GM23338 (cell line): Measurements from ENCODE around the gene PRELID3B. TPM values are rescaled to one million over a fixed set of nuclear protein-coding genes. Genes with fewer than 3 reads are reported as not detected.

Source experiments
- ATAC-seq: fragments of 200-7000 bp; cut with Tn5 transposase; 3 replicates; pipeline ENCODE4 v1.9.1; 2020
- DNase-seq: peaks from one replicate; pipeline ENCODE4 v3.0.0-alpha.2; 2015; ENCODE audit warnings: low spot score
- H2AFZ ChIP-seq: fragments of 200-600 bp; sonication (generic); 2 replicates; pipeline ENCODE4 v1.8.0; 2016; ENCODE audit warnings: antibody characterized with exemption, mild to moderate bottlenecking, moderate library complexity
- H3F3A ChIP-seq: fragments of 200-600 bp; sonication (generic); replicated peaks from 2 replicates; pipeline ENCODE4 v1.8.0; 2017; ENCODE audit warnings: antibody characterized with exemption, mixed run types, low read depth
- H3K27ac ChIP-seq: fragments of 200-600 bp; sonication (generic); 2 replicates; pipeline ENCODE4 v1.6.1; 2016; ENCODE audit warnings: low read depth
- H3K27me3 ChIP-seq: fragments of 200-600 bp; sonication (generic); 2 replicates; pipeline ENCODE4 v1.8.0; 2016; ENCODE audit warnings: mild to moderate bottlenecking, mixed run types, moderate library complexity; ENCODE audit not compliant: insufficient read depth
- H3K36me3 ChIP-seq: fragments of 200-600 bp; sonication (generic); 2 replicates; pipeline ENCODE4 v1.8.0; 2016; ENCODE audit warnings: mild to moderate bottlenecking; ENCODE audit not compliant: insufficient read depth
- H3K4me1 ChIP-seq: fragments of 200-600 bp; sonication (generic); 2 replicates; pipeline ENCODE4 v1.8.0; 2016; ENCODE audit warnings: mild to moderate bottlenecking, moderate library complexity; ENCODE audit not compliant: insufficient read depth
- H3K4me2 ChIP-seq: fragments of 200-600 bp; sonication (generic); 2 replicates; pipeline ENCODE4 v1.7.1; 2017; ENCODE audit warnings: mixed run types
- H3K4me3 ChIP-seq: fragments of 200-600 bp; sonication (generic); 2 replicates; pipeline ENCODE4 v1.6.1; 2016; ENCODE audit warnings: mixed run types
- H3K79me2 ChIP-seq: fragments of 200-600 bp; sonication (generic); replicated peaks from 2 replicates; pipeline ENCODE4 v1.8.0; 2017; ENCODE audit warnings: mild to moderate bottlenecking; ENCODE audit not compliant: insufficient read depth
- H3K9me2 ChIP-seq: fragments of 200-600 bp; sonication (generic); 2 replicates; pipeline ENCODE4 v1.8.0; 2017; ENCODE audit not compliant: insufficient read depth
- H4K20me1 ChIP-seq: fragments of 200-600 bp; sonication (generic); replicated peaks from 2 replicates; pipeline ENCODE4 v1.8.0; 2017; ENCODE audit warnings: mild to moderate bottlenecking; ENCODE audit not compliant: insufficient read depth
- H3K27ac Mint-ChIP-seq: 2 replicates; pipeline ENCODE4 v1.8.0; 2020; ENCODE audit warnings: inconsistent platforms, mild to moderate bottlenecking, moderate library complexity, mixed read lengths
- H3K27me3 Mint-ChIP-seq: 3 replicates; pipeline ENCODE4 v1.8.0; 2022; ENCODE audit warnings: low read depth, mild to moderate bottlenecking, moderate library complexity, mixed read lengths, inconsistent platforms; ENCODE audit not compliant: insufficient read depth, poor library complexity
- H3K36me3 Mint-ChIP-seq: 3 replicates; pipeline ENCODE4 v1.8.0; 2021; ENCODE audit warnings: low read depth, mild to moderate bottlenecking, inconsistent platforms, moderate library complexity, mixed read lengths
- H3K4me1 Mint-ChIP-seq: 3 replicates; pipeline ENCODE4 v1.8.0; 2020; ENCODE audit warnings: mild to moderate bottlenecking, inconsistent platforms, mixed read lengths
- H3K4me3 Mint-ChIP-seq: 3 replicates; pipeline ENCODE4 v1.8.0; 2021; ENCODE audit warnings: moderate library complexity, mild to moderate bottlenecking, inconsistent platforms, mixed read lengths
- H3K9me3 Mint-ChIP-seq: 3 replicates; pipeline ENCODE4 v1.8.0; 2020; ENCODE audit warnings: moderate library complexity, mild to moderate bottlenecking, inconsistent platforms, mixed read lengths
- CREB1 ChIP-seq: fragments of 250-450 bp; sonication (Bioruptor Pico); IDR thresholded peaks from 2 replicates; pipeline ENCODE4 v1.5.0; 2020; ENCODE audit warnings: low read depth, mild to moderate bottlenecking, moderate library complexity
- EZH2 ChIP-seq: fragments of 200-600 bp; sonication (generic); IDR thresholded peaks from one replicate; pipeline ENCODE4 v1.8.0; 2017; ENCODE audit warnings: antibody characterized with exemption, mild to moderate bottlenecking, low read depth; ENCODE audit not compliant: unreplicated experiment
- JUNB ChIP-seq: IDR thresholded peaks from one replicate; pipeline ENCODE4 v1.6.1; 2016; ENCODE audit warnings: antibody characterized with exemption; ENCODE audit not compliant: unreplicated experiment
- NANOG ChIP-seq: IDR thresholded peaks from 2 replicates; pipeline ENCODE4 v1.6.1; 2016; ENCODE audit warnings: antibody characterized with exemption, borderline replicate concordance
- POLR2AphosphoS5 ChIP-seq: IDR thresholded peaks from 2 replicates; pipeline ENCODE4 v1.6.1; 2016; ENCODE audit warnings: antibody characterized with exemption, low read depth
- STAT1 ChIP-seq: IDR thresholded peaks from one replicate; pipeline ENCODE4 v1.6.1; 2016; ENCODE audit warnings: antibody characterized with exemption; ENCODE audit not compliant: unreplicated experiment
- ZNF331 ChIP-seq: fragments of 250-450 bp; sonication (Bioruptor Pico); IDR thresholded peaks from 2 replicates; pipeline ENCODE4 v1.5.0; 2020; ENCODE audit warnings: low read depth, mild to moderate bottlenecking, moderate library complexity
- polyA plus RNA-seq: library from polyadenylated mRNA; unstranded; fragments of >200 nt; fragmentation: Nextera tagmentation; extraction: Ambion mirVana; gene quantifications from 2 replicates; pipeline ENCODE4 v1.2.1, GENCODE V29; 2016
- total RNA-seq: library from RNA; depleted of rRNA; stranded (reverse); fragments of >200 nt; shearing (Covaris generic); gene quantifications from 2 replicates; pipeline ENCODE4 v1.2.3, GENCODE V29; 2014
- TF ChIP-seq, protein P1 (sequence below): IDR thresholded peaks from 2 replicates; pipeline ENCODE4 v1.6.1; 2016; ENCODE audit warnings: antibody characterized with exemption
- TF ChIP-seq, protein P2 (sequence below): IDR thresholded peaks from one replicate; pipeline ENCODE4 v1.6.1; 2018; ENCODE audit warnings: antibody characterized with exemption; ENCODE audit not compliant: unreplicated experiment
- TF ChIP-seq, protein P3 (sequence below): fragments of 250-450 bp; sonication (Bioruptor Pico); IDR thresholded peaks from 2 replicates; pipeline ENCODE4 v1.5.0; 2020; ENCODE audit warnings: mild to moderate bottlenecking, moderate library complexity

The PRELID3B gene
- total and polyA plus RNA-seq, 2 experiments from 2014 or later = 42.7 to 43.6 TPM

GRCh38 chr20:59086923-59087322, 44.3 kb upstream of the PRELID3B start:
- Histone ChIP-seq H3F3A (no peaks in the 10 kb centered on the region), H3K79me2 (no peaks in the 10 kb centered on the region), H3K27ac (no peak overlapping the region), H3K36me3 (no peaks in the 10 kb centered on the region), H3K4me1 (no peaks in the 10 kb centered on the region), H3K4me2 (no peak overlapping the region), H3K27me3 (no peaks in the 10 kb centered on the region), H4K20me1 (no peaks in the 10 kb centered on the region), H3K9me2 (no peaks in the 10 kb centered on the region), H3K4me3 (no peak overlapping the region), H2AFZ (no peak overlapping the region)
- no peak for ATAC-seq
- no peaks in the 10 kb centered on the region for H3K36me3 Mint-ChIP-seq
- no peaks in the 10 kb centered on the region; the same call in 2 of the 3 replicates for H3K9me3 Mint-ChIP-seq
- no peak overlapping the region for H3K4me3 Mint-ChIP-seq
- no peak overlapping the region for H3K27ac Mint-ChIP-seq
- TF ChIP-seq POLR2AphosphoS5 (no peak), STAT1 (no peak), ZNF331 (CRISPR knock-in tag) (no peak), JUNB (no peak), CREB1 (CRISPR knock-in tag) (no peak), EZH2 (no peak), NANOG (no peak)
- TF ChIP-seq, protein P1, sequence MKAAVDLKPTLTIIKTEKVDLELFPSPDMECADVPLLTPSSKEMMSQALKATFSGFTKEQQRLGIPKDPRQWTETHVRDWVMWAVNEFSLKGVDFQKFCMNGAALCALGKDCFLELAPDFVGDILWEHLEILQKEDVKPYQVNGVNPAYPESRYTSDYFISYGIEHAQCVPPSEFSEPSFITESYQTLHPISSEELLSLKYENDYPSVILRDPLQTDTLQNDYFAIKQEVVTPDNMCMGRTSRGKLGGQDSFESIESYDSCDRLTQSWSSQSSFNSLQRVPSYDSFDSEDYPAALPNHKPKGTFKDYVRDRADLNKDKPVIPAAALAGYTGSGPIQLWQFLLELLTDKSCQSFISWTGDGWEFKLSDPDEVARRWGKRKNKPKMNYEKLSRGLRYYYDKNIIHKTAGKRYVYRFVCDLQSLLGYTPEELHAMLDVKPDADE = no peak
- TF ChIP-seq, protein P2, sequence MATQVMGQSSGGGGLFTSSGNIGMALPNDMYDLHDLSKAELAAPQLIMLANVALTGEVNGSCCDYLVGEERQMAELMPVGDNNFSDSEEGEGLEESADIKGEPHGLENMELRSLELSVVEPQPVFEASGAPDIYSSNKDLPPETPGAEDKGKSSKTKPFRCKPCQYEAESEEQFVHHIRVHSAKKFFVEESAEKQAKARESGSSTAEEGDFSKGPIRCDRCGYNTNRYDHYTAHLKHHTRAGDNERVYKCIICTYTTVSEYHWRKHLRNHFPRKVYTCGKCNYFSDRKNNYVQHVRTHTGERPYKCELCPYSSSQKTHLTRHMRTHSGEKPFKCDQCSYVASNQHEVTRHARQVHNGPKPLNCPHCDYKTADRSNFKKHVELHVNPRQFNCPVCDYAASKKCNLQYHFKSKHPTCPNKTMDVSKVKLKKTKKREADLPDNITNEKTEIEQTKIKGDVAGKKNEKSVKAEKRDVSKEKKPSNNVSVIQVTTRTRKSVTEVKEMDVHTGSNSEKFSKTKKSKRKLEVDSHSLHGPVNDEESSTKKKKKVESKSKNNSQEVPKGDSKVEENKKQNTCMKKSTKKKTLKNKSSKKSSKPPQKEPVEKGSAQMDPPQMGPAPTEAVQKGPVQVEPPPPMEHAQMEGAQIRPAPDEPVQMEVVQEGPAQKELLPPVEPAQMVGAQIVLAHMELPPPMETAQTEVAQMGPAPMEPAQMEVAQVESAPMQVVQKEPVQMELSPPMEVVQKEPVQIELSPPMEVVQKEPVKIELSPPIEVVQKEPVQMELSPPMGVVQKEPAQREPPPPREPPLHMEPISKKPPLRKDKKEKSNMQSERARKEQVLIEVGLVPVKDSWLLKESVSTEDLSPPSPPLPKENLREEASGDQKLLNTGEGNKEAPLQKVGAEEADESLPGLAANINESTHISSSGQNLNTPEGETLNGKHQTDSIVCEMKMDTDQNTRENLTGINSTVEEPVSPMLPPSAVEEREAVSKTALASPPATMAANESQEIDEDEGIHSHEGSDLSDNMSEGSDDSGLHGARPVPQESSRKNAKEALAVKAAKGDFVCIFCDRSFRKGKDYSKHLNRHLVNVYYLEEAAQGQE = no peak
- TF ChIP-seq, protein P3, sequence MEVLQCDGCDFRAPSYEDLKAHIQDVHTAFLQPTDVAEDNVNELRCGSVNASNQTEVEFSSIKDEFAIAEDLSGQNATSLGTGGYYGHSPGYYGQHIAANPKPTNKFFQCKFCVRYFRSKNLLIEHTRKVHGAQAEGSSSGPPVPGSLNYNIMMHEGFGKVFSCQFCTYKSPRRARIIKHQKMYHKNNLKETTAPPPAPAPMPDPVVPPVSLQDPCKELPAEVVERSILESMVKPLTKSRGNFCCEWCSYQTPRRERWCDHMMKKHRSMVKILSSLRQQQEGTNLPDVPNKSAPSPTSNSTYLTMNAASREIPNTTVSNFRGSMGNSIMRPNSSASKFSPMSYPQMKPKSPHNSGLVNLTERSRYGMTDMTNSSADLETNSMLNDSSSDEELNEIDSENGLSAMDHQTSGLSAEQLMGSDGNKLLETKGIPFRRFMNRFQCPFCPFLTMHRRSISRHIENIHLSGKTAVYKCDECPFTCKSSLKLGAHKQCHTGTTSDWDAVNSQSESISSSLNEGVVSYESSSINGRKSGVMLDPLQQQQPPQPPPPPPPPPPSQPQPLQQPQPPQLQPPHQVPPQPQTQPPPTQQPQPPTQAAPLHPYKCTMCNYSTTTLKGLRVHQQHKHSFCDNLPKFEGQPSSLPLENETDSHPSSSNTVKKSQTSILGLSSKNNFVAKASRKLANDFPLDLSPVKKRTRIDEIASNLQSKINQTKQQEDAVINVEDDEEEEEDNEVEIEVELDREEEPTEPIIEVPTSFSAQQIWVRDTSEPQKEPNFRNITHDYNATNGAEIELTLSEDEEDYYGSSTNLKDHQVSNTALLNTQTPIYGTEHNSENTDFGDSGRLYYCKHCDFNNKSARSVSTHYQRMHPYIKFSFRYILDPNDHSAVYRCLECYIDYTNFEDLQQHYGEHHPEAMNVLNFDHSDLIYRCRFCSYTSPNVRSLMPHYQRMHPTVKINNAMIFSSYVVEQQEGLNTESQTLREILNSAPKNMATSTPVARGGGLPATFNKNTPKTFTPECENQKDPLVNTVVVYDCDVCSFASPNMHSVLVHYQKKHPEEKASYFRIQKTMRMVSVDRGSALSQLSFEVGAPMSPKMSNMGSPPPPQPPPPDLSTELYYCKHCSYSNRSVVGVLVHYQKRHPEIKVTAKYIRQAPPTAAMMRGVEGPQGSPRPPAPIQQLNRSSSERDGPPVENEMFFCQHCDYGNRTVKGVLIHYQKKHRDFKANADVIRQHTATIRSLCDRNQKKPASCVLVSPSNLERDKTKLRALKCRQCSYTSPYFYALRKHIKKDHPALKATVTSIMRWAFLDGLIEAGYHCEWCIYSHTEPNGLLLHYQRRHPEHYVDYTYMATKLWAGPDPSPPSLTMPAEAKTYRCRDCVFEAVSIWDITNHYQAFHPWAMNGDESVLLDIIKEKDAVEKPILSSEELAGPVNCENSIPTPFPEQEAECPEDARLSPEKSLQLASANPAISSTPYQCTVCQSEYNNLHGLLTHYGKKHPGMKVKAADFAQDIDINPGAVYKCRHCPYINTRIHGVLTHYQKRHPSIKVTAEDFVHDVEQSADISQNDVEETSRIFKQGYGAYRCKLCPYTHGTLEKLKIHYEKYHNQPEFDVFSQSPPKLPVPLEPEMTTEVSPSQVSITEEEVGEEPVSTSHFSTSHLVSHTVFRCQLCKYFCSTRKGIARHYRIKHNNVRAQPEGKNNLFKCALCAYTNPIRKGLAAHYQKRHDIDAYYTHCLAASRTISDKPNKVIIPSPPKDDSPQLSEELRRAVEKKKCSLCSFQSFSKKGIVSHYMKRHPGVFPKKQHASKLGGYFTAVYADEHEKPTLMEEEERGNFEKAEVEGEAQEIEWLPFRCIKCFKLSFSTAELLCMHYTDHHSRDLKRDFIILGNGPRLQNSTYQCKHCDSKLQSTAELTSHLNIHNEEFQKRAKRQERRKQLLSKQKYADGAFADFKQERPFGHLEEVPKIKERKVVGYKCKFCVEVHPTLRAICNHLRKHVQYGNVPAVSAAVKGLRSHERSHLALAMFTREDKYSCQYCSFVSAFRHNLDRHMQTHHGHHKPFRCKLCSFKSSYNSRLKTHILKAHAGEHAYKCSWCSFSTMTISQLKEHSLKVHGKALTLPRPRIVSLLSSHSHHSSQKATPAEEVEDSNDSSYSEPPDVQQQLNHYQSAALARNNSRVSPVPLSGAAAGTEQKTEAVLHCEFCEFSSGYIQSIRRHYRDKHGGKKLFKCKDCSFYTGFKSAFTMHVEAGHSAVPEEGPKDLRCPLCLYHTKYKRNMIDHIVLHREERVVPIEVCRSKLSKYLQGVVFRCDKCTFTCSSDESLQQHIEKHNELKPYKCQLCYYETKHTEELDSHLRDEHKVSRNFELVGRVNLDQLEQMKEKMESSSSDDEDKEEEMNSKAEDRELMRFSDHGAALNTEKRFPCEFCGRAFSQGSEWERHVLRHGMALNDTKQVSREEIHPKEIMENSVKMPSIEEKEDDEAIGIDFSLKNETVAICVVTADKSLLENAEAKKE (CRISPR knock-in tag) = no peak
- DNase-seq = no peak
- no peaks in the 10 kb centered on the region for H3K27me3 Mint-ChIP-seq
- no peaks in the 10 kb centered on the region for H3K4me1 Mint-ChIP-seq
